ENCODE measurements around the gene WDPCP.

DNA sequence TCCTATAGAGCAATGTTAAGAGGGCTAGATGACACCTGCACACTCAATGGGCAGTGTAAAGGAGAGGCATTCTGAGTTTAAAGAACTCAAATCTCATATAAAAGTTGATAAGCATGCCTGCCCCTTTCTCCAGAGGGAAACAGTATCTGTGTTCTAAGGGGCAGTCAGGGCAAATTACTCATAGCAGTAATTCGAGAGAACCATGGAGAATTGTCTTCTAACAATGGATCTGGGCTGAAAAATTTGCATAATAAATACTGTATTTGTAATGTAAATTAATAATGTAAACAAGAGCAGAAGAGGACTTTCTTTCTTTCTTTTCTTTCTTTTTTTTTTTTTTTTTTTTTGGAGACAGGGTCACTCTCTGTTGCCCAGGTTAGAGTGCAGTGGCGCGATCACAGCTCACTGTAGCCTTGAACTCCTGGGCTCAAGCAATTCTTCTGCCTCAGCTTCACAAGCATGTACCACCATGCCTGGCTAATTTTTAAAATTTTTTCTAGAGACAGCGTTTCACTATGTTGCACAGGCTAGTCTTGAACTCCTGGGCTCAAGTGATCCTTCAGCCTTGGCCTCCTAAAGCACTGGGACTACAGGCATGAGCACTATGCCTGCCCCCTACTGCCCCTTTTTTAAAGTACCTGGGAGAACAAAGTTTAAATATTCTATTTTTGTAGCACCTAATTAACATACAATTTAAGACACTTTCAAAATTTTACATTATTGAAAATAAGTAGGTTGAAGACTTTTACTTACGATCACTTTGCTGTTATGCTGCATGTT lies 467.0 kb downstream of the WDPCP start:
- TF ChIP-seq, protein P1, sequence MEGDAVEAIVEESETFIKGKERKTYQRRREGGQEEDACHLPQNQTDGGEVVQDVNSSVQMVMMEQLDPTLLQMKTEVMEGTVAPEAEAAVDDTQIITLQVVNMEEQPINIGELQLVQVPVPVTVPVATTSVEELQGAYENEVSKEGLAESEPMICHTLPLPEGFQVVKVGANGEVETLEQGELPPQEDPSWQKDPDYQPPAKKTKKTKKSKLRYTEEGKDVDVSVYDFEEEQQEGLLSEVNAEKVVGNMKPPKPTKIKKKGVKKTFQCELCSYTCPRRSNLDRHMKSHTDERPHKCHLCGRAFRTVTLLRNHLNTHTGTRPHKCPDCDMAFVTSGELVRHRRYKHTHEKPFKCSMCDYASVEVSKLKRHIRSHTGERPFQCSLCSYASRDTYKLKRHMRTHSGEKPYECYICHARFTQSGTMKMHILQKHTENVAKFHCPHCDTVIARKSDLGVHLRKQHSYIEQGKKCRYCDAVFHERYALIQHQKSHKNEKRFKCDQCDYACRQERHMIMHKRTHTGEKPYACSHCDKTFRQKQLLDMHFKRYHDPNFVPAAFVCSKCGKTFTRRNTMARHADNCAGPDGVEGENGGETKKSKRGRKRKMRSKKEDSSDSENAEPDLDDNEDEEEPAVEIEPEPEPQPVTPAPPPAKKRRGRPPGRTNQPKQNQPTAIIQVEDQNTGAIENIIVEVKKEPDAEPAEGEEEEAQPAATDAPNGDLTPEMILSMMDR (IDR thresholded peaks at IDR 0.05; ENCODE audit: low read depth, low read length, poor library complexity, severe bottlenecking) = no peak
- TF ChIP-seq EZH2phosphoT487 (IDR thresholded peaks at IDR 0.05; ENCODE audit: borderline replicate concordance, low read length) = no peak
